Prostate gland (tissue), 2 donors: ENCODE data around the gene ZAR1L.

ENCODE experiments used
- CTCF ChIP-seq, 4 experiments: fragments of 200-600 bp in 2 of 4; fragments of 450-650 bp in 2 of 4; sonication (generic) in 2 of 4; IDR thresholded peaks; 1 replicate in 3 of 4; 2 replicates in 1 of 4; pipeline ENCODE4 v1.5.1; 2016 to 2019; ENCODE audit warnings: antibody characterized with exemption in 4 of 4, mild to moderate bottlenecking in 2 of 4, moderate library complexity in 2 of 4
- POLR2A ChIP-seq: fragments of 450-650 bp; IDR thresholded peaks from one replicate; pipeline ENCODE4 v1.6.1; 2016; ENCODE audit warnings: antibody characterized with exemption, mild to moderate bottlenecking
- POLR2AphosphoS5 ChIP-seq: sonication (generic); formaldehyde crosslinking; IDR thresholded peaks from one replicate; pipeline ENCODE4 v1.6.1; 2017; ENCODE audit warnings: antibody characterized with exemption

GRCh38 chr13:32299893-32300292, 15.3 kb downstream of the ZAR1L start:
- TF ChIP-seq CTCF (IDR thresholded peaks at IDR 0.05) (no peak), POLR2AphosphoS5 (no peak), POLR2A (no peak)
